Measurements from ENCODE around the gene SH3YL1. TPM values are rescaled to one million over a fixed set of nuclear protein-coding genes. Genes with fewer than 3 reads are reported as not detected.

The SH3YL1 gene
- total and polyA plus RNA-seq, 4 donors: 35.1 to 121 (median 54.3) TPM

- H3K36me3 ChIP-seq (ENCODE audit: control insufficient read depth in 4 of 4, insufficient read depth in 4 of 4, low read length in 4 of 4): no peaks in the 10 kb centered on the region
- H3K27ac ChIP-seq (ENCODE audit: low read depth in 1 of 2, low read length in 1 of 2): no peak overlapping the region
- ATAC-seq (ENCODE audit: insufficient read depth, low FRiP score): no peak
- TF ChIP-seq CTCF (IDR thresholded peaks at IDR 0.05; ENCODE audit: control extremely low read depth, extremely low read depth): no peak
- H3K9ac ChIP-seq (ENCODE audit: insufficient read depth in 1 of 2, low read length in 2 of 2): no peak overlapping the region
- 81 to 88% methylated on average over 6 of the region's 6 CpGs for WGBS, 2 donors
- no peak for DNase-seq
- H3K4me3 ChIP-seq: no peak overlapping the region
- H3K4me1 ChIP-seq (ENCODE audit: control insufficient read depth in 5 of 5, insufficient read depth in 5 of 5, low read length in 5 of 5): peaks cover 0 to 20% (median 4%) of the 10 kb centered on the region in 5 donors
- no peaks in the 10 kb centered on the region for H3K27me3 ChIP-seq (ENCODE audit: control insufficient read depth in 3 of 3, insufficient read depth in 3 of 3, low read length in 2 of 3)
- H3K9me3 ChIP-seq (ENCODE audit: control insufficient read depth in 4 of 4, insufficient read depth in 3 of 4, low read length in 3 of 4): peaks cover 0 to 2% (median 0%) of the 10 kb centered on the region in 4 donors
Measured at GRCh38 chr2:202945-203344, 60.9 kb downstream of the SH3YL1 start.

GRCh38 chr2:201648-202433, 62.0 kb downstream of the SH3YL1 start:
- H3K9ac ChIP-seq (ENCODE audit: insufficient read depth in 1 of 2, low read length in 2 of 2): no peak overlapping the region
- H3K4me1 ChIP-seq (ENCODE audit: control insufficient read depth in 5 of 5, insufficient read depth in 5 of 5, low read length in 5 of 5): peaks cover 0 to 20% (median 4%) of the 10 kb centered on the region in 5 donors
- H3K27ac ChIP-seq (ENCODE audit: low read depth in 1 of 2, low read length in 1 of 2): no peak overlapping the region
- no peak overlapping the region for H3K4me3 ChIP-seq
- peaks cover 0 to 2% (median 0%) of the 10 kb centered on the region in 4 donors for H3K9me3 ChIP-seq (ENCODE audit: control insufficient read depth in 4 of 4, insufficient read depth in 3 of 4, low read length in 3 of 4)
- ATAC-seq (ENCODE audit: insufficient read depth, low FRiP score) (no peak), DNase-seq (peak; percentile 46 to 77 (median 50))
- 75 to 85% methylated on average over 9 of the region's 9 CpGs for WGBS, 2 donors
- no peaks in the 10 kb centered on the region for H3K27me3 ChIP-seq (ENCODE audit: control insufficient read depth in 3 of 3, insufficient read depth in 3 of 3, low read length in 2 of 3)
- no peaks in the 10 kb centered on the region for H3K36me3 ChIP-seq (ENCODE audit: control insufficient read depth in 4 of 4, insufficient read depth in 4 of 4, low read length in 4 of 4)
- no peak for TF ChIP-seq CTCF (IDR thresholded peaks at IDR 0.05; ENCODE audit: control extremely low read depth, extremely low read depth)

GRCh38 chr2:199041-199966, 64.5 kb downstream of the SH3YL1 start:
- DNase-seq: no peak
- H3K9me3 ChIP-seq (ENCODE audit: control insufficient read depth in 4 of 4, insufficient read depth in 3 of 4, low read length in 3 of 4): peaks cover 0 to 2% (median 0%) of the 10 kb centered on the region in 4 donors
- WGBS, 2 donors: 80 to 84% methylated on average over 22 of the region's 22 CpGs

More at GRCh38 chr2:199041-199966, 64.5 kb downstream of the SH3YL1 start:
- H3K36me3 ChIP-seq (ENCODE audit: control insufficient read depth in 4 of 4, insufficient read depth in 4 of 4, low read length in 4 of 4): no peaks in the 10 kb centered on the region
- no peak overlapping the region for H3K27ac ChIP-seq (ENCODE audit: low read depth in 1 of 2, low read length in 1 of 2)
- no peak for TF ChIP-seq CTCF (IDR thresholded peaks at IDR 0.05; ENCODE audit: control extremely low read depth, extremely low read depth)
- no peaks in the 10 kb centered on the region for H3K27me3 ChIP-seq (ENCODE audit: control insufficient read depth in 3 of 3, insufficient read depth in 3 of 3, low read length in 2 of 3)
- H3K4me1 ChIP-seq (ENCODE audit: control insufficient read depth in 5 of 5, insufficient read depth in 5 of 5, low read length in 5 of 5): peaks cover 0 to 32% (median 11%) of the 10 kb centered on the region in 5 donors
- no peak overlapping the region for H3K9ac ChIP-seq (ENCODE audit: insufficient read depth in 1 of 2, low read length in 2 of 2)
- no peak for ATAC-seq (ENCODE audit: insufficient read depth, low FRiP score)
- H3K4me3 ChIP-seq: no peak overlapping the region

Measured in lung (tissue), 12 donors.